GM10248 (cell line): Measurements from ENCODE around the gene ACSF3.

ENCODE experiments used
- CTCF ChIA-PET: fragments of 300-600 bp; sonication (Branson Sonifier 250); formaldehyde crosslinking; extraction: SDS; loops from one replicate; lab custom pipeline; 2021; ENCODE audit warnings: antibody characterized with exemption; lab: Yijun Ruan, JAX
- POLR2A ChIA-PET: fragments of 350-650 bp; sonication (Branson Sonifier 250); formaldehyde crosslinking; extraction: SDS; loops from one replicate; lab custom pipeline; 2020; ENCODE audit warnings: antibody characterized with exemption; lab: Yijun Ruan, JAX
- DNase-seq: peaks from one replicate; pipeline ENCODE4 v3.0.0; 2012; ENCODE audit errors: extremely low spot score
- TF ChIP-seq, protein P1 (sequence below): IDR thresholded peaks from 2 replicates; pipeline ENCODE4 v1.5.1; 2012; ENCODE audit warnings: mild to moderate bottlenecking, low read depth; ENCODE audit errors: extremely low read depth, missing control alignments, control extremely low read depth

Gene ACSF3

DNA sequence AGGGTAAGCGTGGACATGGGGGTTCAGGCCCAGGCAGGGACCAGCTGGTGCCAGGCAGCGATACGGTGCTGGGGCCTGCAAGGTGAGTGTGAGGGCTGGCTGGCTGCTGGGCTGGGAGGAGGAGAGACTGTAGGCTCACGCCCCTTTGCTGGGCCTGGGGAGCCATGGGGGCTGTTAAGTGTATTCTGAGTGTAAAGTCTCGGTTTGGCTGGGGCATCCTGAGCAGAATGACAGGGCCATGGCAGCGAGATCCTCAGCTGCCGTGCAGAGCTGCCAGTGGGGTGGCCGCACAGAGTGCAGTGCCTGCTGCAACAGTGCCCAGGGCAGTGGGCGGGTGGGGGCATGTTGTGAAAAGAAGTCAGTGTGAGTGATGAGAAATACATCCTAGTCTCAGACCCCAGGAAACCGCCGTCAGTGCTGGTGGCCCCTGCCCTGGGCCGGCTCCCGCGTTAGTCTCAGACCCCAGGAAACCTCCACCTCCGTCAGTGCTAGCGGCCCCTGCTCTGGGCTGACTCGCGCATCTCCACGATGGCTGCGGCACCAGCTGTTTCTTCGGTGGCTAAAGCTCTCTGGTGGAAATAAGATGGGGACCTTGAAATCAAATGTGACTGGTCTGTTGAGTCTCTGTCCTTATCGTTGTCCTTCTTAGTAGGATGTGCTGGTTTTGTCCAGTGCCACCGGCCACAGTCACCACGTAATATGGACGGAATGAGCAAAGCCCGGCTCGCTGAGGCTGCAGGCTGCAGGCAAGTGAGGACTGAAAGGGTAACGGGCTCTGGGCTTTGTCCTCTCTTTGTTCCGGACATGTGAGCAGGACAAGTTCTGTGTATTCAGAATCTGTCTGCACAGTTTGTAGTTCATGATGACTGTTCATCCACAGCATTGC lies 22.9 kb downstream of the ACSF3 start:
- POLR2A ChIA-PET, result interaction anchor here (0.5 kb wide), 1 partner anchor 9 kb away, joined by 4 read pairs; no protein-coding TSS in a partner anchor
- CTCF ChIA-PET, result no interaction called here

GRCh38 chr16:89117227-89117974 lies 23.7 kb downstream of the ACSF3 start:
- DNase-seq, result no peak
- TF ChIP-seq, protein P1, sequence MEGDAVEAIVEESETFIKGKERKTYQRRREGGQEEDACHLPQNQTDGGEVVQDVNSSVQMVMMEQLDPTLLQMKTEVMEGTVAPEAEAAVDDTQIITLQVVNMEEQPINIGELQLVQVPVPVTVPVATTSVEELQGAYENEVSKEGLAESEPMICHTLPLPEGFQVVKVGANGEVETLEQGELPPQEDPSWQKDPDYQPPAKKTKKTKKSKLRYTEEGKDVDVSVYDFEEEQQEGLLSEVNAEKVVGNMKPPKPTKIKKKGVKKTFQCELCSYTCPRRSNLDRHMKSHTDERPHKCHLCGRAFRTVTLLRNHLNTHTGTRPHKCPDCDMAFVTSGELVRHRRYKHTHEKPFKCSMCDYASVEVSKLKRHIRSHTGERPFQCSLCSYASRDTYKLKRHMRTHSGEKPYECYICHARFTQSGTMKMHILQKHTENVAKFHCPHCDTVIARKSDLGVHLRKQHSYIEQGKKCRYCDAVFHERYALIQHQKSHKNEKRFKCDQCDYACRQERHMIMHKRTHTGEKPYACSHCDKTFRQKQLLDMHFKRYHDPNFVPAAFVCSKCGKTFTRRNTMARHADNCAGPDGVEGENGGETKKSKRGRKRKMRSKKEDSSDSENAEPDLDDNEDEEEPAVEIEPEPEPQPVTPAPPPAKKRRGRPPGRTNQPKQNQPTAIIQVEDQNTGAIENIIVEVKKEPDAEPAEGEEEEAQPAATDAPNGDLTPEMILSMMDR, result no peak
- ChIA-PET CTCF (interaction anchor here (1.3 to 1.6 kb wide), 2 partner anchors 38 to 50 kb away, joined by 3 to 4 read pairs; no protein-coding TSS in a partner anchor), POLR2A (no interaction called here)

More for the DNA sequence above, 22.9 kb downstream of the ACSF3 start:
- DNase-seq, result no peak
- TF ChIP-seq, protein P1, result no peak

DNA sequence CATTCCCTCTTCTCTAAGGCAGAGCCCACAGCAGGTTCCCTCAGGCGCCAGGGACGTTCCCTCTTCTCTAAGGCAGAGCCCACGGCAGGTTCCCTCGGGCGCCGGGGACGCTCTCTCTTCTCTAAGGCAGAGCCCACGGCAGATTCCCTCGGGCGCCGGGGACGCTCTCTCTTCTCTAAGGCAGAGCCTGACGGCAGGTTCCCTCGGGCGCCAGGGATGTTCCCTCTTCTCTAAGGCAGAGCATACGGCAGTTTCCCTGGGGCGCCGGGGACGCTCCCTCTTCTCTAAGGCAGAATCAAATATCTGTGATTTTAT lies 24.3 kb downstream of the ACSF3 start:
- ChIA-PET CTCF (interaction anchor here (1.1 to 1.6 kb wide), 3 partner anchors 10 to 50 kb away, joined by 3 to 4 read pairs (median 3); no protein-coding TSS in a partner anchor), POLR2A (no interaction called here)
- TF ChIP-seq, protein P1, result no peak
- DNase-seq, result no peak

- ChIA-PET POLR2A (no interaction called here), CTCF (interaction anchor here (1.1 to 1.6 kb wide), 3 partner anchors 10 to 49 kb away, joined by 3 to 4 read pairs (median 3); no protein-coding TSS in a partner anchor)
- no peak for DNase-seq
- TF ChIP-seq, protein P1, result no peak
Observed at GRCh38 chr16:89118361-89119165, 24.9 kb downstream of the ACSF3 start.

DNA sequence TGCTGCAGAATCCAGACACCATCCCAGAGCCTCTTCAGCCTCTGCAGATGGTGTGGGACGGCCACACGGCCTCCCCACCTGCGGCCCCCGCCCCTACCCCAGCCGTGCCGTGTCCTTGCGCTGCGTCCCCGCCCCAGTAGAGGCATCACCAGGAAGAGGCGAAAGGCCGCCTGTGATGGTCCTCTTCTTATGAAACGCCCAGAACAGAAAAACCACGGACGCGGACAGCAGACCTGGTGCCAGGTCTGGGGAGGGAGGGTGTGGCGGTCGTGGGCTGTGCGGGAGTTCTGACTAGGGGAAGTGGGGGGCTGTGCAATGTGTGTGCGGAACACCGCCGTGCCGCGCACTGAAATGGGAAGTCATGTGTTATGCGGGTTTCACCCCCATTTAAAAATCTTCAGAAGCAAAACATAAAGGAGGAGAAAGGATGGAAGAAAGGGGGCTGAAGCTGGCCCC lies 25.5 kb downstream of the ACSF3 start:
- ChIA-PET POLR2A (no interaction called here), CTCF (interaction anchor here (1.6 kb wide), 1 partner anchor 49 kb away, joined by 4 read pairs; no protein-coding TSS in a partner anchor)
- TF ChIP-seq, protein P1, result no peak
- no peak for DNase-seq
